HepG2 (cell line): ENCODE data around the gene SECTM1. TPM values are rescaled to one million over a fixed set of nuclear protein-coding genes. Genes with fewer than 3 reads are reported as not detected.
A peak's percentile ranks its signal among the peaks of the same experiment; 100 is the strongest.

Experiments used
- FOXK2 ChIP-seq: fragments of 450-650 bp; IDR thresholded peaks from 2 replicates; pipeline ENCODE4 v1.6.1; 2016
- HOXA7 ChIP-seq: sonication (generic); formaldehyde crosslinking; IDR thresholded peaks from 2 replicates; pipeline ENCODE4 v1.8.1; 2022; ENCODE audit warnings: mild to moderate bottlenecking, missing genetic modification reagents, moderate library complexity
- KAT7 ChIP-seq: IDR thresholded peaks from 2 replicates; pipeline ENCODE4 v1.6.1; 2018; ENCODE audit warnings: borderline replicate concordance, missing compliant biosample characterization
- ZNF143 ChIP-seq: sonication (generic); formaldehyde crosslinking; IDR thresholded peaks from 2 replicates; pipeline ENCODE4 v1.4.0; 2020; ENCODE audit warnings: missing genetic modification reagents
- ZNF678 ChIP-seq: sonication (generic); formaldehyde crosslinking; IDR thresholded peaks from 2 replicates; pipeline ENCODE4 v1.4.0; 2020; ENCODE audit warnings: mild to moderate bottlenecking, missing genetic modification reagents
- polyA plus RNA-seq, 8 experiments: library from polyadenylated mRNA; depleted of rRNA in 3 of 8; stranded (reverse) in 7 of 8; unstranded in 1 of 8; fragments of >200 nt; fragmentation: Illumina TruSeq in 4 of 8; extraction: Trizol in 4 of 8; gene quantifications; 2 replicates each; pipeline versions ENCODE4 v1.2.1 to v1.2.3, GENCODE V29; 2011 to 2016; ENCODE audit warnings: low read depth in 4 of 8, missing spikeins in 1 of 8, mixed read lengths in 1 of 8; ENCODE audit not compliant: insufficient read depth in 1 of 8
- total RNA-seq, 5 experiments: library from RNA; depleted of rRNA; stranded (reverse); fragments of >200 nt; fragmentation: Illumina TruSeq; extraction: Trizol; gene quantifications; 2 replicates each; pipeline ENCODE4 v1.2.3, GENCODE V29; 2016; ENCODE audit warnings: low read depth in 1 of 5
- TF ChIP-seq, protein P1 (sequence below): sonication (generic); formaldehyde crosslinking; IDR thresholded peaks from 2 replicates; pipeline ENCODE4 v1.9.0; 2021; ENCODE audit warnings: mild to moderate bottlenecking, missing genetic modification reagents
- TF ChIP-seq, protein P2 (sequence below): sonication (generic); formaldehyde crosslinking; IDR thresholded peaks from 2 replicates; pipeline ENCODE4 v1.9.0; 2021; ENCODE audit warnings: missing genetic modification reagents, borderline replicate concordance
- TF ChIP-seq, protein P3 (sequence below): sonication (generic); formaldehyde crosslinking; IDR thresholded peaks from 2 replicates; pipeline ENCODE4 v1.4.0; 2020; ENCODE audit warnings: missing genetic modification reagents

Gene SECTM1
- total and polyA plus RNA-seq, 2 of the 13 experiments (the other 11 are each of a cell fraction or from before 2014, with no cell fraction given), result 3.5 to 5.3 TPM

DNA sequence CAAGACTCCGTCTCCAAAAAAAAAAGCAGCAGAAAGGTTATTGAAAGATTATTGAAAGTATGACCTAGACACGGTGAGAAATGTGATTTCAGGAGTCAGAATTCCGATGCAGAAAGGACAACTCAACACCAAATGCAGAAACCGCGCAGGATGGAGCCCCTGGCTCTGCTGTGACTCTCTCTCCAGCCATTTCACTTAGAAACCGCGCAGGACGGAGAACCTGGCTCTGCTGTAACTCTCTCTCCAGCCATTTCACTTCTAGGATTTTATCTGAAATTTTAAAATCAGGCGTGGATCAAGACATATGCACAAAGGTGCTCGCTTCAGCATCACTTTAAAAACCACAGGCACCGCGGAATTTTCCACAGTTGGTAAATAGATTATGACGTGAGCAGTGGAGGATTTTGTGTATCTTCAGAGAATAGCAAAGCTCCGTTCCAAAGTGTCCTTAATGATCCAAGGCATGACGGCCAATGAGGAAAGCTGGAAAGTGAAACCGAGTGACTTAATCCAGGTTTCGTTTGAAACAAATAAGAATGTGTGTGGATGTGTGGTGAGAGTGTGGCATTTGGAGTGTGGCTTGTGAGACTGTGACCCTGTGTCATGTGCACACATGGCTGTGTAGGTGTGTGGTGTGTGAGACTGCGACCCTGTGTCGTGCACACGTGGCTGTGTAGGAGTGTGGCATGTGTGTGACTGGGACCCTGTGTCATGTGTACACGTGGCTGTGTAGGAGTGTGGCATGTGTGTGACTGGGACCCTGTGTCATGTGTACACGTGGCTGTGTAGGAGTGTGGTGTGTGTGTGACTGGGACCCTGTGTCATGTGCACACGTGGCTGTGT lies 47.5 kb upstream of the SECTM1 start (continued):
- TF ChIP-seq ZNF143 (no peak), HOXA7 (CRISPR knock-in tag) (no peak), KAT7 (CRISPR knock-in tag) (no peak), FOXK2 (no peak), ZNF678 (no peak)
- TF ChIP-seq, protein P1, sequence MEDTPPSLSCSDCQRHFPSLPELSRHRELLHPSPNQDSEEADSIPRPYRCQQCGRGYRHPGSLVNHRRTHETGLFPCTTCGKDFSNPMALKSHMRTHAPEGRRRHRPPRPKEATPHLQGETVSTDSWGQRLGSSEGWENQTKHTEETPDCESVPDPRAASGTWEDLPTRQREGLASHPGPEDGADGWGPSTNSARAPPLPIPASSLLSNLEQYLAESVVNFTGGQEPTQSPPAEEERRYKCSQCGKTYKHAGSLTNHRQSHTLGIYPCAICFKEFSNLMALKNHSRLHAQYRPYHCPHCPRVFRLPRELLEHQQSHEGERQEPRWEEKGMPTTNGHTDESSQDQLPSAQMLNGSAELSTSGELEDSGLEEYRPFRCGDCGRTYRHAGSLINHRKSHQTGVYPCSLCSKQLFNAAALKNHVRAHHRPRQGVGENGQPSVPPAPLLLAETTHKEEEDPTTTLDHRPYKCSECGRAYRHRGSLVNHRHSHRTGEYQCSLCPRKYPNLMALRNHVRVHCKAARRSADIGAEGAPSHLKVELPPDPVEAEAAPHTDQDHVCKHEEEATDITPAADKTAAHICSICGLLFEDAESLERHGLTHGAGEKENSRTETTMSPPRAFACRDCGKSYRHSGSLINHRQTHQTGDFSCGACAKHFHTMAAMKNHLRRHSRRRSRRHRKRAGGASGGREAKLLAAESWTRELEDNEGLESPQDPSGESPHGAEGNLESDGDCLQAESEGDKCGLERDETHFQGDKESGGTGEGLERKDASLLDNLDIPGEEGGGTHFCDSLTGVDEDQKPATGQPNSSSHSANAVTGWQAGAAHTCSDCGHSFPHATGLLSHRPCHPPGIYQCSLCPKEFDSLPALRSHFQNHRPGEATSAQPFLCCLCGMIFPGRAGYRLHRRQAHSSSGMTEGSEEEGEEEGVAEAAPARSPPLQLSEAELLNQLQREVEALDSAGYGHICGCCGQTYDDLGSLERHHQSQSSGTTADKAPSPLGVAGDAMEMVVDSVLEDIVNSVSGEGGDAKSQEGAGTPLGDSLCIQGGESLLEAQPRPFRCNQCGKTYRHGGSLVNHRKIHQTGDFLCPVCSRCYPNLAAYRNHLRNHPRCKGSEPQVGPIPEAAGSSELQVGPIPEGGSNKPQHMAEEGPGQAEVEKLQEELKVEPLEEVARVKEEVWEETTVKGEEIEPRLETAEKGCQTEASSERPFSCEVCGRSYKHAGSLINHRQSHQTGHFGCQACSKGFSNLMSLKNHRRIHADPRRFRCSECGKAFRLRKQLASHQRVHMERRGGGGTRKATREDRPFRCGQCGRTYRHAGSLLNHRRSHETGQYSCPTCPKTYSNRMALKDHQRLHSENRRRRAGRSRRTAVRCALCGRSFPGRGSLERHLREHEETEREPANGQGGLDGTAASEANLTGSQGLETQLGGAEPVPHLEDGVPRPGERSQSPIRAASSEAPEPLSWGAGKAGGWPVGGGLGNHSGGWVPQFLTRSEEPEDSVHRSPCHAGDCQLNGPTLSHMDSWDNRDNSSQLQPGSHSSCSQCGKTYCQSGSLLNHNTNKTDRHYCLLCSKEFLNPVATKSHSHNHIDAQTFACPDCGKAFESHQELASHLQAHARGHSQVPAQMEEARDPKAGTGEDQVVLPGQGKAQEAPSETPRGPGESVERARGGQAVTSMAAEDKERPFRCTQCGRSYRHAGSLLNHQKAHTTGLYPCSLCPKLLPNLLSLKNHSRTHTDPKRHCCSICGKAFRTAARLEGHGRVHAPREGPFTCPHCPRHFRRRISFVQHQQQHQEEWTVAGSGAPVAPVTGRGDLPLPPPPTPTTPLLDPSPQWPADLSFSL (CRISPR knock-in tag), result peak; percentile 89
- TF ChIP-seq, protein P2, sequence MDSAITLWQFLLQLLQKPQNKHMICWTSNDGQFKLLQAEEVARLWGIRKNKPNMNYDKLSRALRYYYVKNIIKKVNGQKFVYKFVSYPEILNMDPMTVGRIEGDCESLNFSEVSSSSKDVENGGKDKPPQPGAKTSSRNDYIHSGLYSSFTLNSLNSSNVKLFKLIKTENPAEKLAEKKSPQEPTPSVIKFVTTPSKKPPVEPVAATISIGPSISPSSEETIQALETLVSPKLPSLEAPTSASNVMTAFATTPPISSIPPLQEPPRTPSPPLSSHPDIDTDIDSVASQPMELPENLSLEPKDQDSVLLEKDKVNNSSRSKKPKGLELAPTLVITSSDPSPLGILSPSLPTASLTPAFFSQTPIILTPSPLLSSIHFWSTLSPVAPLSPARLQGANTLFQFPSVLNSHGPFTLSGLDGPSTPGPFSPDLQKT (CRISPR knock-in tag), result no peak
- TF ChIP-seq, protein P3, sequence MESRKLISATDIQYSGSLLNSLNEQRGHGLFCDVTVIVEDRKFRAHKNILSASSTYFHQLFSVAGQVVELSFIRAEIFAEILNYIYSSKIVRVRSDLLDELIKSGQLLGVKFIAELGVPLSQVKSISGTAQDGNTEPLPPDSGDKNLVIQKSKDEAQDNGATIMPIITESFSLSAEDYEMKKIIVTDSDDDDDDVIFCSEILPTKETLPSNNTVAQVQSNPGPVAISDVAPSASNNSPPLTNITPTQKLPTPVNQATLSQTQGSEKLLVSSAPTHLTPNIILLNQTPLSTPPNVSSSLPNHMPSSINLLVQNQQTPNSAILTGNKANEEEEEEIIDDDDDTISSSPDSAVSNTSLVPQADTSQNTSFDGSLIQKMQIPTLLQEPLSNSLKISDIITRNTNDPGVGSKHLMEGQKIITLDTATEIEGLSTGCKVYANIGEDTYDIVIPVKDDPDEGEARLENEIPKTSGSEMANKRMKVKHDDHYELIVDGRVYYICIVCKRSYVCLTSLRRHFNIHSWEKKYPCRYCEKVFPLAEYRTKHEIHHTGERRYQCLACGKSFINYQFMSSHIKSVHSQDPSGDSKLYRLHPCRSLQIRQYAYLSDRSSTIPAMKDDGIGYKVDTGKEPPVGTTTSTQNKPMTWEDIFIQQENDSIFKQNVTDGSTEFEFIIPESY, result no peak
